HG03095 (cell line): Measurements from ENCODE around the gene PTPRJ.
"Not testable (repeated sequence)": the region's sequence is repeated elsewhere in the genome, so short reads cannot be mapped to it uniquely, and the experiment has no call there.

Source experiments
- ATAC-seq: cut with Tn5 transposase; IDR thresholded peaks from one replicate; pipeline ENCODE4 v1.9.1; 2021; ENCODE audit warnings: moderate library complexity; ENCODE audit not compliant: unreplicated experiment

PTPRJ gene

GRCh38 chr11:47980088-47980906 lies at the start of gene PTPRJ:
TSS of gene PTPRJ (plus strand) at chr11:47980559. CDS start at chr11:47980913, 354 bp downstream.
- peak; percentile 47 for ATAC-seq

- no peak for ATAC-seq
Measured at GRCh38 chr11:47932544-47932943, 47.8 kb upstream of the PTPRJ start.

GRCh38 chr11:47933797-47934196 lies 46.6 kb upstream of the PTPRJ start:
- not testable (repeated sequence) for ATAC-seq

- ATAC-seq, result no peak
Measured at GRCh38 chr11:47938791-47939560, 41.4 kb upstream of the PTPRJ start.

- ATAC-seq, result no peak
Measured at GRCh38 chr11:47940904-47941649, 39.3 kb upstream of the PTPRJ start.

GRCh38 chr11:47941907-47942558 lies 38.3 kb upstream of the PTPRJ start:
- no peak for ATAC-seq

GRCh38 chr11:47943721-47944586 lies 36.4 kb upstream of the PTPRJ start:
- no peak for ATAC-seq

GRCh38 chr11:47944632-47945031 lies 35.7 kb upstream of the PTPRJ start:
- no peak for ATAC-seq

GRCh38 chr11:47946682-47947559 lies 33.4 kb upstream of the PTPRJ start:
- no peak for ATAC-seq

GRCh38 chr11:47948137-47948536 lies 32.2 kb upstream of the PTPRJ start:
- ATAC-seq, result no peak

GRCh38 chr11:47949001-47949675 lies 31.2 kb upstream of the PTPRJ start:
- not testable (repeated sequence) for ATAC-seq

- no peak for ATAC-seq
Measured at GRCh38 chr11:47950396-47950795, 30.0 kb upstream of the PTPRJ start.

GRCh38 chr11:47951504-47951903 lies 28.9 kb upstream of the PTPRJ start:
- not testable (repeated sequence) for ATAC-seq

- no peak for ATAC-seq
Measured at GRCh38 chr11:47955061-47955755, 25.2 kb upstream of the PTPRJ start.

GRCh38 chr11:47960015-47960414 lies 20.3 kb upstream of the PTPRJ start:
- ATAC-seq, result no peak

- ATAC-seq, result no peak
Measured at GRCh38 chr11:47961383-47961782, 19.0 kb upstream of the PTPRJ start.

GRCh38 chr11:47964546-47964945 lies 15.8 kb upstream of the PTPRJ start:
- ATAC-seq, result no peak
